SK-N-SH (cell line): ENCODE data around the gene SLC35E2B.
A peak's percentile ranks its signal among the peaks of the same experiment; 100 is the strongest.

ENCODE experiments used
- CTCF ChIP-seq: fragments of 200-600 bp; sonication (generic); IDR thresholded peaks from 2 replicates; pipeline ENCODE4 v1.6.1; 2017; ENCODE audit warnings: antibody characterized with exemption, mild to moderate bottlenecking, moderate library complexity
- ELF1 ChIP-seq: IDR thresholded peaks from 2 replicates; pipeline ENCODE4 v1.4.0; 2012
- EP300 ChIP-seq, 2 experiments: IDR thresholded peaks; 2 replicates each; pipeline versions ENCODE4 v1.4.0 to v1.6.1; 2012; ENCODE audit warnings: borderline replicate concordance in 1 of 2, low read depth in 1 of 2, low read length in 1 of 2
- PBX3 ChIP-seq: IDR thresholded peaks from 2 replicates; pipeline ENCODE4; 2012
- POLR2AphosphoS5 ChIP-seq: IDR thresholded peaks from 2 replicates; pipeline ENCODE4 v1.6.1; 2012; ENCODE audit warnings: low read depth, low read length
- RAD21 ChIP-seq: IDR thresholded peaks from 2 replicates; pipeline ENCODE4 v1.6.1; 2012; ENCODE audit warnings: mild to moderate bottlenecking, low read length
- REST ChIP-seq: IDR thresholded peaks from 2 replicates; pipeline ENCODE4 v1.6.1; 2012; ENCODE audit warnings: mild to moderate bottlenecking, low read depth, low read length, moderate library complexity
- SIN3A ChIP-seq: IDR thresholded peaks from 2 replicates; pipeline ENCODE4 v1.6.1; 2012; ENCODE audit warnings: low read depth, mild to moderate bottlenecking, low read length, moderate library complexity, borderline replicate concordance
- TEAD4 ChIP-seq: IDR thresholded peaks from 2 replicates; pipeline ENCODE4 v1.4.0; 2012; ENCODE audit warnings: mild to moderate bottlenecking, borderline replicate concordance; ENCODE audit not compliant: insufficient read depth
- YY1 ChIP-seq: IDR thresholded peaks from 2 replicates; pipeline ENCODE4 v1.4.0; 2012; ENCODE audit warnings: low read depth, mild to moderate bottlenecking

DNA sequence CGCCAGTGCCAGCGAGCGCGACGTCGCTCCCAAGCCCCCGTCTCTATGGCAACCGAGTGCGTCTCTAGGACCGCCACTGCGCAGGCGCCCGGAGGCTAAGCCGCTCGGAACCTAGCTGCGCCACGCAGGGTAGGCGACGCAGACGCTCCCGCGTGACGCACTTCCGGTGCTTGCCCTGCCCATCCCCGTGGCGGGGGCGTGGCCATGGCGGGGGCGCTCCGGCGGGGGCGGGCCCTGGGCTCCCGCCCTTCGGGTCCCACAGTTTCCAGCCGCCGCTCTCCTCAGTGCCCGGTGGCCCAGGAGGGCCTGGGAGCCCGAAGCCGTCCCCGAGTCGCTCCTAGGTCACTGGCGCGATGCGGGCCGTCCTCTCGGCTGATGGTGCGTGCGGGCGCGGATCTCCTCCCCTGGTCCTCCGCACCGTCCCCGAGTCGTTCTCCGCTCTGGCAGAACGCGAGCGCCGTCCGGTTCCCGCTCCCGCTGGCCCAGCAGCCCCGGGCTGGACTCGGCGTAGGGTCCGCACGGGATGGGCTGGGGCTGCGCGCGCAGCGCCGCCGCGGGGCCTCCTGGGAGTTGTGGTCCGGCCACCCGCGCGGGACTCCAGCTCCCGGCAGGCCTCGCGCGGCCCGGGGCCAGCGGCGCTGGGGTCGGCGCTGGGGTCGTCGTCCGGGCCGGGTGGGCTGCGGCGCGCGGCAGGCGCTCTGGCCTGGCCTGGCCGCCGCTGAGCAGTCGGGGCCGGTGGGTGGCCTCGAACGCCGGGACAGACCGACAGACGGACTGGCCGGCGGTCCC lies 77.1 kb downstream of the SLC35E2B start, which contains the start of gene MIB2:
- no peak for TF ChIP-seq RAD21
- peak; percentile 58; the same call in 1 of the 2 replicates for TF ChIP-seq SIN3A
- TF ChIP-seq CTCF, result no peak
- no peak for TF ChIP-seq EP300 (IDR thresholded peaks at IDR 0.05; ENCODE audit: borderline replicate concordance in 1 of 2, low read depth in 1 of 2, low read length in 1 of 2)
- no peak for TF ChIP-seq REST
- TF ChIP-seq YY1, result no peak
- TF ChIP-seq ELF1, result no peak
- TF ChIP-seq PBX3, result no peak
- TF ChIP-seq POLR2AphosphoS5, result peak; percentile 64; the same call in 1 of the 2 replicates
- no peak for TF ChIP-seq TEAD4
